Transverse colon (tissue), 4 donors: ENCODE results near the gene PIAS4.

ENCODE experiments used
- CTCF ChIP-seq, 5 experiments: fragments of 200-600 bp in 3 of 5; fragments of 450-650 bp in 2 of 5; sonication (generic) in 3 of 5; IDR thresholded peaks; 1 replicate in 2 of 5; 2 replicates in 3 of 5; pipeline ENCODE4 v1.5.1; 2016 to 2017; ENCODE audit warnings: antibody characterized with exemption in 5 of 5, inconsistent platforms in 3 of 5, mild to moderate bottlenecking in 2 of 5, moderate library complexity in 1 of 5
- POLR2A ChIP-seq: fragments of 450-650 bp; IDR thresholded peaks from one replicate; pipeline ENCODE4 v1.6.1; 2016; ENCODE audit warnings: antibody characterized with exemption, mild to moderate bottlenecking, moderate library complexity
- POLR2AphosphoS5 ChIP-seq, 3 donors: sonication (generic); formaldehyde crosslinking; IDR thresholded peaks; one replicate each; pipeline ENCODE4 v1.6.1; 2016; ENCODE audit warnings: antibody characterized with exemption in 3 of 3

GRCh38 chr19:3981373-3981735, 26.2 kb upstream of the PIAS4 start:
- TF ChIP-seq CTCF (IDR thresholded peaks at IDR 0.05) (no peak), POLR2AphosphoS5 (IDR thresholded peaks at IDR 0.05) (no peak), POLR2A (no peak)
